GM12878 (cell line): ENCODE results near the gene HINT3. TPM values are rescaled to one million over a fixed set of nuclear protein-coding genes. Genes with fewer than 3 reads are reported as not detected.

ENCODE experiments used
- ATAC-seq: fragments of 200-7000 bp; cut with Tn5 transposase; 3 replicates; pipeline ENCODE4 v1.9.1; 2020; ENCODE audit warnings: mild to moderate bottlenecking, moderate library complexity
- BruUV-seq: library from RNA; stranded (reverse); fragments of 400-500 nt; replicated peaks from 2 replicates; lab custom pipeline; 2021; lab: Mats Ljungman, UMichigan
- CTCF ChIA-PET: fragments of 300-600 bp; sonication (Branson Sonifier 250); formaldehyde crosslinking; extraction: SDS; loops from one replicate; lab custom pipeline; 2021; ENCODE audit warnings: inconsistent platforms; lab: Yijun Ruan, JAX
- POLR2A ChIA-PET: fragments of 350-600 bp; formaldehyde crosslinking; extraction: SDS; loops from one replicate; lab custom pipeline; 2021; ENCODE audit warnings: inconsistent platforms; lab: Charles Lee
- RAD21 ChIA-PET: fragments of 300-600 bp; sonication (Branson Sonifier 250); formaldehyde crosslinking; loops from one replicate; lab custom pipeline; 2023; ENCODE audit warnings: antibody characterized with exemption; ENCODE audit not compliant: unreplicated experiment; lab: Charles Lee
- SMC1A ChIA-PET: fragments of 300-600 bp; sonication (Branson Sonifier 250); formaldehyde crosslinking; loops from one replicate; lab custom pipeline; 2023; ENCODE audit not compliant: unreplicated experiment, uncharacterized antibody; lab: Charles Lee
- DNase-seq: peaks from one replicate; pipeline ENCODE4 v3.0.0-alpha.2; 2011; ENCODE audit warnings: low read depth, low spot score
- FAIRE-seq: peaks from 3 replicates; lab custom pipeline; 2011; peaks lifted over from hg19 to GRCh38; lab: Jason Lieb, UNC
- H2AFZ ChIP-seq: 2 replicates; pipeline ENCODE4 v1.6.0; 2011; ENCODE audit warnings: low read depth, low read length, control low read depth; ENCODE audit not compliant: control insufficient read depth
- H3K27ac ChIP-seq: 2 replicates; pipeline ENCODE4 v1.5.1; 2011; ENCODE audit warnings: control low read depth; ENCODE audit not compliant: control insufficient read depth, insufficient read depth
- H3K27me3 ChIP-seq, 2 experiments: replicated peaks in 1 of 2; 2 replicates each; pipeline versions ENCODE4 v1.6.0 to v1.6.1; 2011; ENCODE audit warnings: low read length in 1 of 2; ENCODE audit not compliant: control insufficient read depth in 2 of 2, insufficient read depth in 2 of 2
- H3K36me3 ChIP-seq, 2 experiments: 2 replicates each; pipeline ENCODE4 v1.5.1; 2011; ENCODE audit warnings: low read length in 1 of 2; ENCODE audit not compliant: control insufficient read depth in 2 of 2, insufficient read depth in 2 of 2
- H3K4me1 ChIP-seq: 2 replicates; pipeline ENCODE4 v1.6.1; 2011; ENCODE audit warnings: mild to moderate bottlenecking, low read length, moderate library complexity, mixed read lengths; ENCODE audit not compliant: control insufficient read depth, insufficient read depth
- H3K4me2 ChIP-seq: 2 replicates; pipeline ENCODE4 v1.6.0; 2011; ENCODE audit warnings: control low read depth; ENCODE audit not compliant: control insufficient read depth, insufficient read depth
- H3K4me3 ChIP-seq: fragments of 200-600 bp; sonication (generic); 2 replicates; pipeline ENCODE4 v1.5.1; 2016
- H3K79me2 ChIP-seq: 2 replicates; pipeline ENCODE4 v1.6.0; 2011; ENCODE audit warnings: low read length; ENCODE audit not compliant: control insufficient read depth, insufficient read depth
- H3K9ac ChIP-seq: 2 replicates; pipeline ENCODE4 v1.8.0; 2011; ENCODE audit warnings: low read length, control low read depth, mixed read lengths; ENCODE audit not compliant: control insufficient read depth, insufficient read depth
- H3K9me3 ChIP-seq: replicated peaks from 3 replicates; pipeline ENCODE4 v1.5.1; 2011; ENCODE audit warnings: mild to moderate bottlenecking, low read length; ENCODE audit not compliant: control insufficient read depth, insufficient read depth
- H4K20me1 ChIP-seq: 2 replicates; pipeline ENCODE4 v1.6.0; 2011; ENCODE audit not compliant: control insufficient read depth, insufficient read depth
- ZBTB40 ChIP-seq: fragments of 450-650 bp; IDR thresholded peaks from 2 replicates; pipeline ENCODE4 v1.6.1; 2016; ENCODE audit warnings: mild to moderate bottlenecking, moderate library complexity, borderline replicate concordance
- WGBS: methylation state at CpG from one replicate; pipeline ENCODE4 v1.1.6; 2016; ENCODE audit warnings: low lambda C conversion rate; ENCODE audit not compliant: insufficient replicate concordance, insufficient coverage; ENCODE audit errors: missing lambda C conversion rate; 5-methylcytosine and 5-hydroxymethylcytosine counted together
- in situ Hi-C: fragments of 300-500 bp; cut with MboI; formaldehyde crosslinking; loops from 9 replicates; pipeline ENCODE4 v1.14.3; 2018; ENCODE audit warnings: mixed read lengths
- intact Hi-C: fragments of 100-400 bp; cut with micrococcal nuclease; formaldehyde crosslinking; loops from one replicate; pipeline ENCODE4 v1.14.2; 2022; ENCODE audit not compliant: unreplicated experiment
- polyA plus RNA-seq, 11 experiments: library from polyadenylated mRNA; depleted of rRNA in 4 of 11; unstranded in 6 of 11; stranded (reverse) in 5 of 11; fragments of >200 nt; fragmentation: Nextera tagmentation in 4 of 11; fragmentation: Illumina TruSeq in 1 of 11; extraction: Ambion mirVana in 4 of 11; extraction: Trizol in 1 of 11; gene quantifications; 1 replicate in 1 of 11; 2 replicates in 10 of 11; pipeline versions ENCODE4 v1.2.1 to v1.2.3, GENCODE V29; 2011 to 2016; ENCODE audit warnings: inconsistent platforms in 2 of 11, missing spikeins in 2 of 11, low read depth in 1 of 11
- total RNA-seq, 4 experiments: library from RNA; depleted of rRNA in 3 of 4; stranded (reverse); fragments of >200 nt in 3 of 4; fragmentation: Illumina TruSeq in 1 of 4; extraction: Trizol in 1 of 4; gene quantifications; 2 replicates each; pipeline versions ENCODE4 v1.2.1 to v1.2.3, GENCODE V29; 2013 to 2021

Gene HINT3
- total and polyA plus RNA-seq, 10 of the 15 experiments (the other 5 are each of a cell fraction or from before 2014, with no cell fraction given): 0.72 to 9.1 (median 5.4) TPM

DNA sequence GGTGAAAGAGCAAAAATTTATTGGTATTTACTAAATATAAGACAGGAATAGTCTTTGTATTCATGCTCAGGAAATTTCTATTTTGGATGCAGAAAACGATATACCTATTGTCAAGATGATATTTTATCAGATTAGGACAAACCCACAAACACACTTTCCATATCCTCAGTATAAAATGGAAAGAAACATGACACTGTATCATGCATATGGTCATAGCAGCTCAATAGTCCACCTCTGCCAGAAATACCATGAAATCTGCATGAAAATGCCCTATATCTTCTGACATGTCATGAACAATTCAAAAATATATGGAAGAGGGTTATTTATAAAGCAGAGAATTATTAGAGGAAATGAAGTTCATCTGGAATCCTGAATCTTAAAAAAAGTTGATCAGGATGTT, 11.7 kb upstream of the HINT3 start:
- intact Hi-C loops (no loop called here), in situ Hi-C loops (no loop called here)
- H3K4me3 ChIP-seq: no peak overlapping the region
- FAIRE-seq (no peak), ATAC-seq (no peak), DNase-seq (no peak)
- no peaks in the 10 kb centered on the region for H3K9me3 ChIP-seq
- 35% methylated on average over 1 of the region's 1 CpG for WGBS
- no peak overlapping the region for H3K9ac ChIP-seq
- ChIA-PET RAD21 (no interaction called here), SMC1A (interaction anchor here (0.7 to 1.5 kb wide), 3 partner anchors 8 to 37 kb away, joined by 3 read pairs; no protein-coding TSS in a partner anchor), POLR2A (no interaction called here), CTCF (interaction anchor here (2.3 to 3.1 kb wide), 2 partner anchors 9 to 11 kb away, joined by 9 to 10 read pairs; partner anchors contain the start of gene HINT3)
- H3K79me2 ChIP-seq: no peaks in the 10 kb centered on the region
- H4K20me1 ChIP-seq: no peaks in the 10 kb centered on the region
- H3K4me2 ChIP-seq: no peak overlapping the region
- H2AFZ ChIP-seq: no peak overlapping the region
- H3K36me3 ChIP-seq: no peaks in the 10 kb centered on the region
- no peaks in the 10 kb centered on the region for H3K4me1 ChIP-seq
- H3K27me3 ChIP-seq: no peaks in the 10 kb centered on the region
- no peak for TF ChIP-seq ZBTB40
- H3K27ac ChIP-seq: no peak overlapping the region
- BruUV-seq: no TSS peak
